ENCODE measurements around the gene GOT2.
"Not testable (repeated sequence)": the region's sequence is repeated elsewhere in the genome, so short reads cannot be mapped to it uniquely, and the experiment has no call there.

The GOT2 gene
- 28.2 to 147 (median 59.9) reads per million in 9 experiments for total RNA-seq

- DNase-seq (peak; percentile 68 to 80 (median 77)), ATAC-seq (replicated peaks) (peak; percentile 98)
- H3K27me3 Mint-ChIP-seq: no peaks in the 10 kb centered on the region
- peak within 1 kb of the TSS; percentile 89 to 95 for H3K27ac Mint-ChIP-seq
- H3K36me3 Mint-ChIP-seq (ENCODE audit: insufficient read depth): peaks cover 3% of the 10 kb centered on the region
- H3K9me3 Mint-ChIP-seq: no peaks in the 10 kb centered on the region
- peaks cover 17 to 24% of the 10 kb centered on the region in 2 donors for H3K4me1 Mint-ChIP-seq (ENCODE audit: low read depth in 2 of 2)
- peak within 1 kb of the TSS; percentile 91 to 99 for H3K4me3 Mint-ChIP-seq
Measured at GRCh38 chr16:58733671-58734458, at the start of gene GOT2. GOT2 (minus strand) TSS chr16:58734316; CDS start chr16:58734228, 88 bp downstream.

DNA sequence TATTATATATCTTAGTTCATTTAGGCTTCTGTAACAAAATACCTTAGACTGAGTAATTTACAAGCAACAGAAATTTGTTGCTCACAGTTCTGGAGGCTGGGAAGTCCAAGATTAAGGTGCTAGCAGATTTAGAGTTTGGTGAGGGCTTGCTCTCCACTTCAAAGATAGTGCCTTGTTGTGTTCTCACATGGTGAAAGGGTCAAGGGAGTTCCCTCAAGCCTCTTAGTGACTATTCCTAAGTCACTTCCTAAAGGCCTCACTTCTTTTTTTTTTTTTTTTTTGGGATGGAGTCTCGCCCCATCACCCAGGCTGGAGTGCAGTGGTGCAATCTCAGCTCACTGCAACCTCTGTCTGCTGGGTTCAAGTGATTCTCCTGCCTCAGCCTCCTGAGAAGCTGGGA, 45.2 kb upstream of the GOT2 start:
- peaks cover 7 to 10% of the 10 kb centered on the region in 2 donors for H3K27me3 Mint-ChIP-seq
- H3K27ac Mint-ChIP-seq; DNase-seq; H3K9me3 Mint-ChIP-seq; H3K36me3 Mint-ChIP-seq (ENCODE audit: insufficient read depth); H3K4me3 Mint-ChIP-seq; ATAC-seq (replicated peaks); H3K4me1 Mint-ChIP-seq (ENCODE audit: low read depth in 2 of 2): not testable (repeated sequence)

DNA sequence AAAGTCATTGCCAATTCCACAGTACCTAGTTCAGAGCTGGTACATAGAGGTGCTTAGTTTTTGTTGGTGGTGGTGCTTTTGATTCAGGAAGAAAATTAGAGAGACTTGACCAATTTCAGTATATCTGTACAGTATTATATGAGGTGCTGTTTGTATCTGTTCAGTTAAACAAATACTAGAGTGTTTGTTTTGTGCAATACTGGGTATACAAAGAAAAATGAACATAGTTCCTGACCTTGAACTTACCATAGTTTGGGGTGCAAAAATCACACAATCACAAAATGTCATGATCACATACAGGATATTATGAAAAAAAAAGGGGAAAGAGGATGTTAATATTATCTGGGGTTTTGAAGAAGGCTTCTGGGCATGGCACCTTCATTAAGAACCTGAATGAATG, 39.8 kb upstream of the GOT2 start:
- Mint-ChIP-seq H3K9me3 (no peaks in the 10 kb centered on the region), H3K27me3 (peaks cover 32% of the 10 kb centered on the region in 2 donors), H3K4me3 (no peak overlapping the region), H3K36me3 (ENCODE audit: insufficient read depth) (peaks cover 2% of the 10 kb centered on the region), H3K4me1 (ENCODE audit: low read depth in 2 of 2) (peaks cover 0 to 1% of the 10 kb centered on the region in 2 donors), H3K27ac (no peak overlapping the region)
- ATAC-seq (replicated peaks) (no peak), DNase-seq (no peak)

- H3K4me1 Mint-ChIP-seq (ENCODE audit: low read depth in 2 of 2): no peaks in the 10 kb centered on the region
- no peaks in the 10 kb centered on the region for H3K9me3 Mint-ChIP-seq
- H3K4me3 Mint-ChIP-seq: no peak overlapping the region
- peaks cover 30 to 33% of the 10 kb centered on the region in 2 donors for H3K27me3 Mint-ChIP-seq
- ATAC-seq (replicated peaks) (no peak), DNase-seq (no peak)
- H3K36me3 Mint-ChIP-seq (ENCODE audit: insufficient read depth): no peaks in the 10 kb centered on the region
- no peak overlapping the region for H3K27ac Mint-ChIP-seq
Measured at GRCh38 chr16:58768145-58768544, 34.0 kb upstream of the GOT2 start.

DNA sequence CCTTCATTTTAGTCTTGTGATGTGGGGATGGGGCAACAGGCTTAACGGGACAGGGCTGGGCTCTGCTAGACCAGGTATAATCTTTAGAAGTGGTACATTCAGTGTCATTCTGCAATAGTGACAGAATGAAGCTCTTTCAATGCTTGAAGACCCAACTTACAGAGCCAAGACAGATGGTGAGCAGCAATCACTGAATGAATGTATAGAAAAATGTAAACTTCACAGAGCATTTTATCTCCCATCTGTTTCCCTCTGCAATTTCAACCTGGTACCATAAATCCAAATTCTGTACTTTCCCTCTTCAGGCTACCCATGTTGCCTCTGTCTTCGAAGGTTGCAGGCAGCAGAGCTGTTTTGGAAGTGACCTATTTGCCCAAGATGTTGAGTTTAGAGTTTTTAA, 33.5 kb upstream of the GOT2 start:
- DNase-seq: no peak
- no peaks in the 10 kb centered on the region for H3K36me3 Mint-ChIP-seq (ENCODE audit: insufficient read depth)
- no peak for ATAC-seq (replicated peaks)
- H3K27me3 Mint-ChIP-seq: peaks cover 30 to 31% of the 10 kb centered on the region in 2 donors
- H3K27ac Mint-ChIP-seq: no peak overlapping the region
- no peaks in the 10 kb centered on the region for H3K4me1 Mint-ChIP-seq (ENCODE audit: low read depth in 2 of 2)
- no peaks in the 10 kb centered on the region for H3K9me3 Mint-ChIP-seq
- no peak overlapping the region for H3K4me3 Mint-ChIP-seq

DNA sequence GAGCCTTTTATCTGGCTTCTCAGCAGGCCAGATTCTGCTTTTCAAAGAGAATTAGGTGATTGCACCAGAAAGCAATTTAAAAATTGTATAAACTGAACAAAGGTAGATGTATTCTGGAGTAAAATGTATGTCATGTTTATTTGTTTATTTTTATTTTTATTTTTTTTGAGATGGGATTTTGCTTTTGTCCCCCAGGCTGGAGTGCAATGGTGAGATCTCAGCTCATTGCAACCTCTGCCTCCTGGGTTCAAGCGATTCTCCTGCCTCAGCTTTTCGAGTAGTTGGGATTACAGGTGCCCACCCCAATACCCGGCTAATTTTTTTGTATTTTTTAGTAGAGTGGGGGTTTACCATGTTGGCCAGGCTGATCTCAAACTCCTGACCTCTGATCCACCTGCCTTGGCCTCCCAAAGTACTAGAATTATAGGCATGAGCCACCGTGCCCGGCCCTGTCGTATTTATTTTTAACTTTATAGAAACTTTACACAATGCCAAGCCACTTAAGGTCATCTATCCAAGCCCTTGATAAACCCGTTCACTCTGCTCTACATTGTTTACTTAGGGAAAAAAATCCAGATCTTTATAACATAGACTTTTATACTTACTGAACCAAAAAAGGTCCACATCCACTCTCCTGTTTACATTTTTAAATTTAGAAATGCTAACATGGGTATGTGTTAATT, 22.7 kb upstream of the GOT2 start:
- Mint-ChIP-seq H3K27me3 (no peaks in the 10 kb centered on the region), H3K4me1 (ENCODE audit: low read depth in 2 of 2) (peaks cover 9 to 10% of the 10 kb centered on the region in 2 donors), H3K36me3 (ENCODE audit: insufficient read depth) (no peaks in the 10 kb centered on the region), H3K9me3 (no peaks in the 10 kb centered on the region), H3K4me3 (no peak overlapping the region), H3K27ac (peak overlapping the region; percentile 49 to 81)
- ATAC-seq (replicated peaks): no peak
- DNase-seq: no peak

DNA sequence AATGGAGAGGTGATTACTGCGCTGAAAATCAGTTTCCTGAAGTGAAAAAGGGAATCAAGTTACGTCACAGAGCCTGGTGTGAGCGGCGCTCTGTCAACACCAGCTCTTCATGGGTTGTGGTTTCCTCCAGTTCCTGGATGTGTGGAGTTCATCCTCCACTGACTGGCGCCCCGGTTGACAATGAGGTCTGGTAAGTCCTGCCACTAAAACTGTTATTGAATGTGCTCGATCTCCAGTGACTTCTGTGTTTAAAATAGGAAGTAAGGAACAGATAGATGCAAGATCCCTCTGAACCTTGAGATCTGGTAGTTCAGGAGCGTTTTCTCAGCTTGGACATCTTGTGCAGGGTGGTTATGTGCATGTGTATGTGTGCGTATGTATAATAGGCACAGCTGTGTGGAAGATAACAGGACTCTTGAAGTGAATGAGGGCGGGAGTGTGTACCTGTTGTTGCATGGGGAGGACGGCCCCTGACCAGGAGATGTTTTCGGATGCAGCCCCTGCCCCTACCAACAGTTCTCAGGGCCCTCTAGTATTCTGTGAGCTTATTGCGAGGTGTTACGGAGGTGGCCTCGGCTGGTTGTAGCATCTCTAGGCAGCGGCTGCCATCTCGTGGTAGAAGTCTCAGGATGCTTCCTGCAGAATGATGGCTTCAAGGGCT, 22.0 kb upstream of the GOT2 start:
- H3K4me3 Mint-ChIP-seq: peak overlapping the region; percentile 58 to 65
- no peaks in the 10 kb centered on the region for H3K27me3 Mint-ChIP-seq
- no peaks in the 10 kb centered on the region for H3K36me3 Mint-ChIP-seq (ENCODE audit: insufficient read depth)
- peak; percentile 62 to 69 (median 68) for DNase-seq
- ATAC-seq (replicated peaks): peak; percentile 91
- H3K4me1 Mint-ChIP-seq (ENCODE audit: low read depth in 2 of 2): peaks cover 9 to 10% of the 10 kb centered on the region in 2 donors
- H3K9me3 Mint-ChIP-seq: no peaks in the 10 kb centered on the region
- H3K27ac Mint-ChIP-seq: peak overlapping the region; percentile 49 to 81

DNA sequence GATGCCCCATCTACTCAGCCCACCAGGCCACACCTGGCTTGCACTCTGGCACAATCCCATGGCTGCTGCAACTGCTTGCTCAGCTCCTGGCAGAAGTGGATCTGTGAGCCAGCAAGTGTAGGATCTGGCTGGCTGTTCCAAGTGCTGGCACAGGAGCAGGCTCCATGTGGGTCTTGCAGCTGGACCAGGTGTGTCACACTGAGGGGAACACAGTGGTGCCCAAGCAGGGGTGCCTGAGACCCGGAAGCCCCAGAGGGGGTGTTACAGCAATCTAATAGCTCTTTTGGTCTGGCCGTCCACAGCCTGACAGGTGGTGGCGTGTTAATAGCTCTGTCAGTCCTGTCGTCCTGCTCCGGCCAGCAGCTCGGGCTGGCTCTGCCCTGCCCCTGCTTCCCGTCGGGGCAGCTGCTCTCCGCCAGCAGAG, 19.6 kb upstream of the GOT2 start:
- Mint-ChIP-seq H3K9me3 (no peaks in the 10 kb centered on the region), H3K36me3 (ENCODE audit: insufficient read depth) (no peaks in the 10 kb centered on the region), H3K4me3 (no peak overlapping the region), H3K27ac (no peak overlapping the region), H3K4me1 (ENCODE audit: low read depth in 2 of 2) (peaks cover 9 to 10% of the 10 kb centered on the region in 2 donors), H3K27me3 (no peaks in the 10 kb centered on the region)
- no peak for ATAC-seq (replicated peaks)
- no peak for DNase-seq

- no peak for ATAC-seq (replicated peaks)
- Mint-ChIP-seq H3K27ac (no peak overlapping the region), H3K4me3 (no peak overlapping the region), H3K27me3 (no peaks in the 10 kb centered on the region), H3K9me3 (no peaks in the 10 kb centered on the region), H3K36me3 (ENCODE audit: insufficient read depth) (no peaks in the 10 kb centered on the region), H3K4me1 (ENCODE audit: low read depth in 2 of 2) (no peaks in the 10 kb centered on the region)
- DNase-seq: no peak
Measured at GRCh38 chr16:58744497-58744896, 10.4 kb upstream of the GOT2 start.

- H3K27ac Mint-ChIP-seq: no peak overlapping the region
- ATAC-seq (replicated peaks) (no peak), DNase-seq (no peak)
- no peak overlapping the region for H3K4me3 Mint-ChIP-seq
- H3K9me3 Mint-ChIP-seq: no peaks in the 10 kb centered on the region
- H3K4me1 Mint-ChIP-seq (ENCODE audit: low read depth in 2 of 2): no peaks in the 10 kb centered on the region
- H3K36me3 Mint-ChIP-seq (ENCODE audit: insufficient read depth): no peaks in the 10 kb centered on the region
- no peaks in the 10 kb centered on the region for H3K27me3 Mint-ChIP-seq
Measured at GRCh38 chr16:58741976-58742375, 7.9 kb upstream of the GOT2 start.

GRCh38 chr16:58741166-58741565, 7.0 kb upstream of the GOT2 start:
- Mint-ChIP-seq H3K27me3 (no peaks in the 10 kb centered on the region), H3K9me3 (no peaks in the 10 kb centered on the region), H3K4me1 (ENCODE audit: low read depth in 2 of 2) (no peaks in the 10 kb centered on the region), H3K4me3 (no peak overlapping the region), H3K36me3 (ENCODE audit: insufficient read depth) (no peaks in the 10 kb centered on the region), H3K27ac (no peak overlapping the region)
- DNase-seq (no peak), ATAC-seq (replicated peaks) (no peak)

DNA sequence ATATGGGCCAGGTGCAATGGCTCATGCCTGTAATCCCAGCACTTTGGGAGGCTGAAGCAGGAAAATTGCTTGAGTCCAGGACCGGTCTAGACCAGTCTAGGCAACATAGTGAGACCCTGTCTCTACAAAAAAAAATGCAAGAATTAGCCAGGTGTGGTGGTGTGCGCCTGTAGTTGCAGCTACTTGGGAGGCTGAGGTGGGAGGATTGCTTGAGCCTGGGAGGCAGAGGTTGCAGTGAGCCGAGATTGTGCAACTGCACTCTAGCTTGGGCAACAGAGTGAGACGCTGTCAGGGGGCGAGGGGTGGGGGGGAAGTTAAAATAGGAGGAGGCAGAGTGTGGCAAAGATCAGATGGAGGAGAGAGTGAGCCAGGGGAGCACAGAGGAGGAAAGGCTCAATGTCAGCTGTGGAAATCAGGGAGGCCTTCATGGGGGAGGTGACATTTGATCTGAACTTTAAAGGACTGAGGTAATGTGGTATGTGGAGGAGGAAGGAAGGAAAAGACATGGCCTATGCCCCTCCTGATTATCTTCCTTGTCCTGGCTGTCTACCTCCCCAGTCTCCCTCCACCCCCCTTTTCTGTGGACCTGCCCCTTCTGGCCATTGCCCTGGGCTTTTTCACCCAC, 4.7 kb upstream of the GOT2 start:
- DNase-seq (no peak), ATAC-seq (replicated peaks) (no peak)
- Mint-ChIP-seq H3K27me3 (no peaks in the 10 kb centered on the region), H3K27ac (no peak overlapping the region), H3K4me3 (no peak overlapping the region), H3K4me1 (ENCODE audit: low read depth in 2 of 2) (peaks cover 1 to 2% of the 10 kb centered on the region in 2 donors), H3K9me3 (no peaks in the 10 kb centered on the region), H3K36me3 (ENCODE audit: insufficient read depth) (no peaks in the 10 kb centered on the region)

DNA sequence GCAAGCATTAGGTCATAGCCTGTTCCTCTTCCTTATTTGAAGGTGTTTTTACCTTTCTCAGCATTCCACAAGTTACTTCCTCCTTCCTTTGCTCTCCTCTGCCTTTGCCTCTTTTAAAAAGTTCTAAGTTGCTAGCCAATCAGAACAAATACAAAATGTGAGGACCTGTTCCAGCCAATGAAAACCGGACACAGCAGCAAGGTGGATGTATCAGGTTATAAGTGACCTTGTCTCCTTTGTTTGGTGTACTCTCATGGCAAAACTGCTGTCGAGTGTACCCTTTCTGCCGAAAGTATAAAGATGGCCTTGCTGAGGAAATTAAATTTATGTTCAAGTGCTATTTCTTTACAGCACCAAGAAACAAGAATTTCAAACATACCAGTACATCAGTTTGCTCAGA, 2.2 kb upstream of the GOT2 start:
- not testable (repeated sequence) for ATAC-seq (replicated peaks); DNase-seq; H3K27me3 Mint-ChIP-seq; H3K9me3 Mint-ChIP-seq; H3K27ac Mint-ChIP-seq; H3K36me3 Mint-ChIP-seq (ENCODE audit: insufficient read depth)
- peak overlapping the region in 1 of 2 donors; percentile 20 for H3K4me3 Mint-ChIP-seq
- H3K4me1 Mint-ChIP-seq (ENCODE audit: low read depth in 2 of 2): peaks cover 17 to 20% of the 10 kb centered on the region in 2 donors

Measured in effector memory CD8-positive, alpha-beta T cell (primary cell).